ENCODE results near the gene NKD2. TPM values are rescaled to one million over a fixed set of nuclear protein-coding genes. Genes with fewer than 3 reads are reported as not detected.

The NKD2 gene
- polyA plus RNA-seq, 1 donor (not counting 4 experiments of a cell fraction or from before 2014, with no cell fraction given) = not detected

DNA sequence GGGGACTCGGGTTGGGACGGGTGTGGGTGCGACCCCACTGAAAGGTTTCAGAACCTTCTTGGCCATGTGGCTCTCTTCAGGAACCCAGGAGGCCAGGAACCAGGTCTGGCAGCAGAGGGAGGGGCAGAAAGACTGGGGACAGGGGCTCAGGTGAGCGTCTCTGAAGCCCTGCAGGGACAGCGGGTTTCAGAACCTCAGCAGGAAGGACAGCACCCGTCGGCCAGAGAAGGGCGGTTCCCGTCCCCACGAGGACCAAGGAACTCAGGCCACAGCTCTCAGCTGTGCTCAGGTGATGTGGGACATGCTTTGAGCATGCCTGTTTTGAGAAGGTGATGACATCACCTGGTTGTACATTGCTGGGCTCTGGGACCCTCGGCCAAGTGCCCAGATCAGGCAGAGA, 77.5 kb downstream of the NKD2 start:
- no peak for FAIRE-seq
- Histone ChIP-seq H3K27ac (ENCODE audit: control insufficient read depth, insufficient read depth, low read length) (no peak overlapping the region), H4K20me1 (ENCODE audit: control insufficient read depth, extremely low read depth, insufficient read depth, low read length) (no peaks in the 10 kb centered on the region), H3K36me3 (ENCODE audit: control insufficient read depth in 2 of 2, extremely low read depth in 1 of 2, insufficient read depth in 2 of 2, low read length in 2 of 2) (peaks cover 0 to 2% of the 10 kb centered on the region in 2 experiments), H2AFZ (ENCODE audit: control insufficient read depth, low read length) (no peak overlapping the region), H3K4me1 (ENCODE audit: control insufficient read depth, extremely low read depth, insufficient read depth, low read length) (no peaks in the 10 kb centered on the region), H3K9ac (ENCODE audit: control insufficient read depth, extremely low read depth, insufficient read depth, low read length) (no peak overlapping the region), H3K27me3 (ENCODE audit: control insufficient read depth, extremely low read depth, insufficient read depth, low read length) (no peaks in the 10 kb centered on the region), H3K9me3 (ENCODE audit: control insufficient read depth, low read depth, low read length) (no peaks in the 10 kb centered on the region), H3K4me2 (ENCODE audit: control insufficient read depth, extremely low read depth, insufficient read depth, low read depth, low read length) (no peak overlapping the region), H3K4me3 (ENCODE audit: control insufficient read depth in 2 of 3, extremely low read depth in 1 of 3, insufficient read depth in 2 of 3, low read depth in 1 of 3, low read length in 3 of 3) (no peak overlapping the region), H3K79me2 (ENCODE audit: control insufficient read depth, insufficient read depth, low read length) (no peaks in the 10 kb centered on the region), H3K9me1 (ENCODE audit: control insufficient read depth, extremely low read depth, insufficient read depth, low read length) (no peaks in the 10 kb centered on the region)
- dilution Hi-C loops (cut with MboI; ENCODE audit: extremely low pct_ligation_motif_present, low sequenced_read_pairs) = no loop called here
- no peak for DNase-seq (ENCODE audit: low read depth, low spot score)
- TF ChIP-seq CTCF (optimal IDR thresholded peaks at IDR 0.05 in 1 of 3, IDR thresholded peaks at IDR 0.05 in 1 of 3, conservative IDR thresholded peaks at IDR 0.05 in 1 of 3; ENCODE audit: extremely low read depth in 1 of 3, insufficient read depth in 2 of 3, low read length in 3 of 3) (no peak), EZH2 (IDR thresholded peaks at IDR 0.05; ENCODE audit: low read length) (no peak)

GRCh38 chr5:1086871-1087270, 78.3 kb downstream of the NKD2 start:
- FAIRE-seq (no peak), DNase-seq (ENCODE audit: low read depth, low spot score) (no peak)
- TF ChIP-seq EZH2 (IDR thresholded peaks at IDR 0.05; ENCODE audit: low read length) (no peak), CTCF (optimal IDR thresholded peaks at IDR 0.05 in 1 of 3, IDR thresholded peaks at IDR 0.05 in 1 of 3, conservative IDR thresholded peaks at IDR 0.05 in 1 of 3; ENCODE audit: extremely low read depth in 1 of 3, insufficient read depth in 2 of 3, low read length in 3 of 3) (no peak)
- Histone ChIP-seq H3K4me1 (ENCODE audit: control insufficient read depth, extremely low read depth, insufficient read depth, low read length) (no peaks in the 10 kb centered on the region), H3K4me2 (ENCODE audit: control insufficient read depth, extremely low read depth, insufficient read depth, low read depth, low read length) (no peak overlapping the region), H3K36me3 (ENCODE audit: control insufficient read depth in 2 of 2, extremely low read depth in 1 of 2, insufficient read depth in 2 of 2, low read length in 2 of 2) (peaks cover 0 to 5% of the 10 kb centered on the region in 2 experiments), H2AFZ (ENCODE audit: control insufficient read depth, low read length) (no peak overlapping the region), H3K4me3 (ENCODE audit: control insufficient read depth in 2 of 3, extremely low read depth in 1 of 3, insufficient read depth in 2 of 3, low read depth in 1 of 3, low read length in 3 of 3) (no peak overlapping the region), H3K27me3 (ENCODE audit: control insufficient read depth, extremely low read depth, insufficient read depth, low read length) (no peaks in the 10 kb centered on the region), H3K9ac (ENCODE audit: control insufficient read depth, extremely low read depth, insufficient read depth, low read length) (no peak overlapping the region), H3K27ac (ENCODE audit: control insufficient read depth, insufficient read depth, low read length) (no peak overlapping the region), H3K9me1 (ENCODE audit: control insufficient read depth, extremely low read depth, insufficient read depth, low read length) (no peaks in the 10 kb centered on the region), H3K9me3 (ENCODE audit: control insufficient read depth, low read depth, low read length) (no peaks in the 10 kb centered on the region), H4K20me1 (ENCODE audit: control insufficient read depth, extremely low read depth, insufficient read depth, low read length) (no peaks in the 10 kb centered on the region), H3K79me2 (ENCODE audit: control insufficient read depth, insufficient read depth, low read length) (no peaks in the 10 kb centered on the region)
- dilution Hi-C loops (cut with MboI; ENCODE audit: extremely low pct_ligation_motif_present, low sequenced_read_pairs) = no loop called here
